ENCODE measurements around the gene P2RX6.

Gene P2RX6

DNA sequence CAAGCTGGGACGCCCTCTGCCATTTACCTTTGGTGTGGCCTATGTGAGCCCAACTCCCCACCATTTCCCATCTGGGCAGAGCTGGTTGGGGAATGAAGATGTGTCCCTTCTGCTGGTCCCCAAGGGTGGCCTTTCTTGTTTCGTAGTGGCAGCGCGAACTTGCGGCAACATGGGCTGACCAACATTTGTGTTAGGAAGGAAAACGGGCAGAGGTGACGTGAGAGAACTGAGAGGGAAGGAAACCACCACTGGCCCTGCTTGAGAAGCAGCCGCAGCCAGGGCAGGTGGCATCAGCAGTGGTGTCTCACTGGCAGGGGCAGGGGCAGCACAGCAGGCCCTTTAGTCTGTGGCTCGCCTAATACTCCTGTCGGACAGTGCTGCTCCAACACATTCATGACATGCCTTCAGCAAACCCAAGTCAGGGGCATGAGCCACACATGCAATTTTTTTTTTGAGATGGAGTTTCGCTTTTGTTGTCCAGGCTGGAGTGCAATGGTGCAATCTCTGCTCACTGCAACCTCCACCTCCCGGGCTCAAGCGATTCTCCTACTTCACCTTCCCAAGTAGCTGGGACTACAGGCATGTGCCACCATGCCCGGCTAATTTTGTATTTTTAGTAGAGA lies 60.7 kb downstream of the P2RX6 start:
- H3K4me3 ChIP-seq (ENCODE audit: low read depth, low read length), result no peak overlapping the region
- in situ Hi-C loops (cut with HindIII; ENCODE audit: low sequenced_read_pairs), result no loop called here
- DNase-seq (ENCODE audit: low read depth, low spot score), result no peak
- TF ChIP-seq, protein P1, sequence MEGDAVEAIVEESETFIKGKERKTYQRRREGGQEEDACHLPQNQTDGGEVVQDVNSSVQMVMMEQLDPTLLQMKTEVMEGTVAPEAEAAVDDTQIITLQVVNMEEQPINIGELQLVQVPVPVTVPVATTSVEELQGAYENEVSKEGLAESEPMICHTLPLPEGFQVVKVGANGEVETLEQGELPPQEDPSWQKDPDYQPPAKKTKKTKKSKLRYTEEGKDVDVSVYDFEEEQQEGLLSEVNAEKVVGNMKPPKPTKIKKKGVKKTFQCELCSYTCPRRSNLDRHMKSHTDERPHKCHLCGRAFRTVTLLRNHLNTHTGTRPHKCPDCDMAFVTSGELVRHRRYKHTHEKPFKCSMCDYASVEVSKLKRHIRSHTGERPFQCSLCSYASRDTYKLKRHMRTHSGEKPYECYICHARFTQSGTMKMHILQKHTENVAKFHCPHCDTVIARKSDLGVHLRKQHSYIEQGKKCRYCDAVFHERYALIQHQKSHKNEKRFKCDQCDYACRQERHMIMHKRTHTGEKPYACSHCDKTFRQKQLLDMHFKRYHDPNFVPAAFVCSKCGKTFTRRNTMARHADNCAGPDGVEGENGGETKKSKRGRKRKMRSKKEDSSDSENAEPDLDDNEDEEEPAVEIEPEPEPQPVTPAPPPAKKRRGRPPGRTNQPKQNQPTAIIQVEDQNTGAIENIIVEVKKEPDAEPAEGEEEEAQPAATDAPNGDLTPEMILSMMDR (IDR thresholded peaks at IDR 0.05; ENCODE audit: low read depth, low read length), result no peak

DNA sequence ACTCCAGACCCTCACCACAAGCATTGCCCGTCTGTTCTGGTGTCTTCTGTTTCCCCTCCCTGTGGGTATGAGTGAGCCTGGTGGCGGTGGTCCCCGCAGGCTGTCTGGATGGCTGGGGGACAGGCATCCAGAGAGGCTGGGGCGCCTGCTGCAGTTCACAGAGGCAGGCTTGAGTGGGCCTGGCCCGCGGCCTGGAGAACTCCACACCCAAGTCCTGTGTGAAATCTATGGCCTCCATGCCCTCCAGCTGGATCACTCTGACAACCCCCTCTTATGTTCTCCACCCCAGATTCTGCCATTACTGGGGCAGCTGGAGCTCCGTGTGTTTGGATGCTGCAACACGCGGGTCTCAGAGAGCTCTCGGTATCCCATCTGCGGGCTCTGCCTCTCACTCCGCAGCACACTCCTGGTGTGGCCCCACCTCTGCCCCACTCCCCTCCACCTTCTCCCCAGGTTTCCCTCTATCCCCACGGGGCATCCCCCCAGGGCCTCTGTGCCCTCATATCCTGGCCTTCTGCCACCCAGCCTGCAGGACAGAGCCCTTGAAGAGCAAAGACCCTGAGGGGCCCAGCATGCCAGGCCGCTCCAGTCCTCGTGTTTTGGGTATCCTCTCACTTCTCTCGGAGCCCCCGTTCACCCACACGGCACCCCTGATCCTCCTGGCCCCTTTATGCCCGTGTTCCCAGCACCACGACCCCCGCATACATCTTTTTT lies 62.1 kb downstream of the P2RX6 start:
- no peak overlapping the region for H3K4me3 ChIP-seq (ENCODE audit: low read depth, low read length)
- in situ Hi-C loops (cut with HindIII; ENCODE audit: low sequenced_read_pairs), result no loop called here
- TF ChIP-seq, protein P1 (IDR thresholded peaks at IDR 0.05; ENCODE audit: low read depth, low read length), result no peak
- DNase-seq (ENCODE audit: low read depth, low spot score), result no peak

Measured in astrocyte of the spinal cord (primary cell).